Measurements from ENCODE around the gene SLC25A11. TPM values are rescaled to one million over a fixed set of nuclear protein-coding genes. Genes with fewer than 3 reads are reported as not detected.

The SLC25A11 gene
- total RNA-seq, 1 experiment from 2014 or later: 75.1 TPM

- Histone ChIP-seq H3K27me3 (ENCODE audit: insufficient read depth, low read length) (no peaks in the 10 kb centered on the region), H3K36me3 (ENCODE audit: control insufficient read depth in 1 of 2, insufficient read depth in 2 of 2, low read length in 2 of 2) (peaks cover 14 to 30% of the 10 kb centered on the region in 2 experiments; a peak in 3 of 4 replicates), H2AFZ (ENCODE audit: low read depth, low read length, poor library complexity, severe bottlenecking) (no peak overlapping the region), H3K9me2 (ENCODE audit: insufficient read depth) (no peaks in the 10 kb centered on the region), H3K4me3 (replicated peaks in 1 of 2; ENCODE audit: low read depth in 1 of 2, low read length in 2 of 2) (no peak overlapping the region), H4K20me1 (ENCODE audit: insufficient read depth) (no peaks in the 10 kb centered on the region), H3K27ac (ENCODE audit: low read depth, low read length) (no peak overlapping the region), H3K9me3 (ENCODE audit: control insufficient read depth in 1 of 2, insufficient read depth in 1 of 2, low read depth in 1 of 2, low read length in 2 of 2) (no peaks in the 10 kb centered on the region), H3K4me2 (ENCODE audit: low read length) (no peak overlapping the region), H3K79me2 (ENCODE audit: insufficient read depth, low read length) (no peaks in the 10 kb centered on the region), H3K4me1 (ENCODE audit: control insufficient read depth in 1 of 2, insufficient read depth in 2 of 2, low read length in 2 of 2) (no peaks in the 10 kb centered on the region), H3K9ac (ENCODE audit: low read length) (no peak overlapping the region)
- no TSS peak for BruUV-seq (replicated peaks)
- intact Hi-C loops (cut with micrococcal nuclease): no loop called here
- no peak for DNase-seq (ENCODE audit: low read depth, low spot score)
- CTCF ChIA-PET: no interaction called here
- TF ChIP-seq CBX3 (IDR thresholded peaks at IDR 0.05; ENCODE audit: low read depth): no peak
- no peak for TF ChIP-seq SRF (IDR thresholded peaks at IDR 0.05; ENCODE audit: low read depth)
- TF ChIP-seq ZFX (IDR thresholded peaks at IDR 0.05): no peak
- TF ChIP-seq CEBPB (IDR thresholded peaks at IDR 0.05; ENCODE audit: low read depth): no peak
- no peak for TF ChIP-seq RAD21 (IDR thresholded peaks at IDR 0.05; ENCODE audit: low read depth)
- TF ChIP-seq MAX (IDR thresholded peaks at IDR 0.05): no peak
- no peak for TF ChIP-seq EZH2phosphoT487 (IDR thresholded peaks at IDR 0.05; ENCODE audit: borderline replicate concordance)
- no peak for TF ChIP-seq ZBTB33 (IDR thresholded peaks at IDR 0.05; ENCODE audit: extremely low read depth, insufficient replicate concordance, low read length)
- TF ChIP-seq ZNF274 (IDR thresholded peaks at IDR 0.05; ENCODE audit: low read depth, low read length): no peak
- no peak for TF ChIP-seq YY1 (IDR thresholded peaks at IDR 0.05; ENCODE audit: extremely low read depth, insufficient replicate concordance, low read depth, low read length)
- no peak for TF ChIP-seq EZH2 (IDR thresholded peaks at IDR 0.05)
- TF ChIP-seq ELF1 (IDR thresholded peaks at IDR 0.05; ENCODE audit: borderline replicate concordance, low read depth): no peak
- TF ChIP-seq TCF7L2 (IDR thresholded peaks at IDR 0.05; ENCODE audit: borderline replicate concordance, extremely low read depth, insufficient read depth, insufficient read length): no peak
- TF ChIP-seq EGR1 (IDR thresholded peaks at IDR 0.05; ENCODE audit: low read depth): no peak
- TF ChIP-seq SP1 (IDR thresholded peaks at IDR 0.05; ENCODE audit: low read depth): no peak
- no peak for TF ChIP-seq POLR2A (IDR thresholded peaks at IDR 0.05; ENCODE audit: borderline replicate concordance, extremely low read depth, insufficient read depth, insufficient read length)
- TF ChIP-seq REST (IDR thresholded peaks at IDR 0.05; ENCODE audit: low read depth): no peak
- no peak for TF ChIP-seq ATF3 (IDR thresholded peaks at IDR 0.05)
- no peak for TF ChIP-seq SIN3A (IDR thresholded peaks at IDR 0.05; ENCODE audit: low read depth)
- POLR2A ChIA-PET: no interaction called here
- RAD21 ChIA-PET (ENCODE audit: low non-redundant PET in 1 of 2, low total read pairs in 2 of 2, uncharacterized antibody in 2 of 2, unreplicated experiment in 2 of 2): no interaction called here
- ATAC-seq: no peak
These were observed 44.1 kb downstream of the SLC25A11 start for GRCh38 chr17:4895657-4896331.
